ENCODE measurements around the gene MCF2L2.
"Not testable (repeated sequence)": the region's sequence is repeated elsewhere in the genome, so short reads cannot be mapped to it uniquely, and the experiment has no call there.

Gene MCF2L2

GRCh38 chr3:183195266-183195665, 233.2 kb downstream of the MCF2L2 start:
- no peak for DNase-seq

GRCh38 chr3:183193762-183194689, 234.4 kb downstream of the MCF2L2 start:
- no peak for DNase-seq

GRCh38 chr3:183192650-183193300, 235.6 kb downstream of the MCF2L2 start:
- no peak for DNase-seq

GRCh38 chr3:183189641-183190040, 238.8 kb downstream of the MCF2L2 start:
- DNase-seq: no peak

- peak; percentile 62 for DNase-seq
These were observed 239.4 kb downstream of the MCF2L2 start for GRCh38 chr3:183188895-183189462.

- DNase-seq: no peak
These were observed 242.7 kb downstream of the MCF2L2 start for GRCh38 chr3:183185696-183186095.

- no peak for DNase-seq
These were observed 245.4 kb downstream of the MCF2L2 start for GRCh38 chr3:183182732-183183610.

GRCh38 chr3:183182073-183182472, 246.3 kb downstream of the MCF2L2 start:
- no peak for DNase-seq

- no peak for DNase-seq
These were observed 246.8 kb downstream of the MCF2L2 start for GRCh38 chr3:183181606-183182005.

- no peak for DNase-seq
These were observed 247.6 kb downstream of the MCF2L2 start for GRCh38 chr3:183180784-183181295.

- no peak for DNase-seq
These were observed 248.2 kb downstream of the MCF2L2 start for GRCh38 chr3:183180110-183180783.

GRCh38 chr3:183179550-183179908, 248.9 kb downstream of the MCF2L2 start:
- DNase-seq: not testable (repeated sequence)

- peak; percentile 74 for DNase-seq
These were observed 249.4 kb downstream of the MCF2L2 start for GRCh38 chr3:183178833-183179549.

GRCh38 chr3:183178512-183178832, 249.9 kb downstream of the MCF2L2 start:
- no peak for DNase-seq

- DNase-seq: no peak
These were observed 256.3 kb downstream of the MCF2L2 start for GRCh38 chr3:183172051-183172639.

- DNase-seq: not testable (repeated sequence)
These were observed 260.4 kb downstream of the MCF2L2 start for GRCh38 chr3:183167975-183168374.

GRCh38 chr3:183163563-183163962, 264.9 kb downstream of the MCF2L2 start:
- no peak for DNase-seq

- DNase-seq: no peak
These were observed 266.7 kb downstream of the MCF2L2 start for GRCh38 chr3:183161552-183162336.

GRCh38 chr3:183160616-183161015, 267.8 kb downstream of the MCF2L2 start:
- DNase-seq: no peak

- DNase-seq: no peak
These were observed 269.1 kb downstream of the MCF2L2 start for GRCh38 chr3:183159333-183159732.

Data from stimulated activated CD8-positive, alpha-beta memory T cell treated with anti-CD3 and anti-CD28 coated beads, Interleukin-4, amount 100 ng/mL, for 48 hours (primary cell).